Skin epidermis (tissue), 12 donors: Measurements from ENCODE around the gene TSTD1.
"Not testable (repeated sequence)": the region's sequence is repeated elsewhere in the genome, so short reads cannot be mapped to it uniquely, and the experiment has no call there.

Experiments used
- H3K27ac ChIP-seq, 21 experiments: fragments of 200-600 bp; sonication (generic) in 11 of 21; one replicate each; pipeline ENCODE4 v1.5.0; 2020; ENCODE audit warnings: mild to moderate bottlenecking in 3 of 21, inconsistent platforms in 2 of 21, moderate library complexity in 2 of 21
- H3K4me3 ChIP-seq, 7 experiments: fragments of 200-600 bp; sonication (generic) in 2 of 7; one replicate each; pipeline ENCODE4 v1.5.0; 2020; ENCODE audit warnings: inconsistent platforms in 2 of 7, mild to moderate bottlenecking in 2 of 7, moderate library complexity in 1 of 7

TSTD1 gene

GRCh38 chr1:161044908-161045735 is 6.4 kb upstream of the TSTD1 start:
- H3K27ac ChIP-seq = peak overlapping the region; percentile 60 to 99 (median 95)

GRCh38 chr1:161044535-161044907 is 5.8 kb upstream of the TSTD1 start:
- Histone ChIP-seq H3K4me3 (peak overlapping the region; percentile 62 to 97 (median 80)), H3K27ac (peak overlapping the region in 20 of 21 experiments; percentile 84 to 99 (median 95))

More at GRCh38 chr1:161044908-161045735, 6.4 kb upstream of the TSTD1 start:
- H3K4me3 ChIP-seq = peak overlapping the region; percentile 62 to 97 (median 80)

GRCh38 chr1:161039546-161039945 is 782 bp upstream of the TSTD1 start:
- H3K4me3 ChIP-seq = no peak overlapping the region
- peak overlapping the region in 8 of 21 experiments; percentile 25 to 91 (median 84) for H3K27ac ChIP-seq

GRCh38 chr1:161039154-161039545 is 386 bp upstream of the TSTD1 start:
- Histone ChIP-seq H3K4me3 (peak overlapping the region; percentile 44 to 71 (median 64)), H3K27ac (peak overlapping the region in 13 of 21 experiments; percentile 25 to 91 (median 82))

GRCh38 chr1:161037661-161038522 is 872 bp downstream of the TSTD1 start:
- H3K27ac ChIP-seq = peak overlapping the region; percentile 36 to 91 (median 78)

GRCh38 chr1:161033751-161034150 is 5.0 kb downstream of the TSTD1 start:
- Histone ChIP-seq H3K4me3 (no peak overlapping the region), H3K27ac (no peak overlapping the region)

More at GRCh38 chr1:161037661-161038522, 872 bp downstream of the TSTD1 start:
- H3K4me3 ChIP-seq = peak overlapping the region; percentile 44 to 71 (median 64)

GRCh38 chr1:161032409-161032808 is 6.4 kb downstream of the TSTD1 start:
- H3K4me3 ChIP-seq = no peak overlapping the region
- peak overlapping the region in 1 of 21 experiments; percentile 21 for H3K27ac ChIP-seq

- H3K4me3 ChIP-seq = no peak overlapping the region
- no peak overlapping the region for H3K27ac ChIP-seq
Observed at GRCh38 chr1:161031874-161032273, 6.9 kb downstream of the TSTD1 start.

GRCh38 chr1:161029466-161029865 is 9.3 kb downstream of the TSTD1 start:
- H3K27ac ChIP-seq, H3K4me3 ChIP-seq: not testable (repeated sequence)

GRCh38 chr1:161026954-161027353 is 11.8 kb downstream of the TSTD1 start:
- not testable (repeated sequence) for H3K4me3 ChIP-seq, H3K27ac ChIP-seq

- peak overlapping the region in 2 of 21 experiments; percentile 28 to 81 for H3K27ac ChIP-seq
- H3K4me3 ChIP-seq = not testable (repeated sequence)
Observed at GRCh38 chr1:161022432-161022831, 16.3 kb downstream of the TSTD1 start.

- Histone ChIP-seq H3K27ac (peak overlapping the region in 14 of 21 experiments; percentile 28 to 94 (median 85)), H3K4me3 (peak overlapping the region in 3 of 7 experiments; percentile 46 to 81 (median 69))
Observed at GRCh38 chr1:161021970-161022353, 16.8 kb downstream of the TSTD1 start.

- Histone ChIP-seq H3K27ac (peak overlapping the region; percentile 10 to 94 (median 85)), H3K4me3 (peak overlapping the region; percentile 46 to 81 (median 69))
Observed at GRCh38 chr1:161021165-161021969, 17.4 kb downstream of the TSTD1 start.

- H3K4me3 ChIP-seq = peak within 1 kb of the TSS; percentile 46 to 81 (median 69)
- H3K27ac ChIP-seq = peak within 1 kb of the TSS; percentile 60 to 94 (median 85)
Observed at GRCh38 chr1:161020509-161021164, 18.1 kb downstream of the TSTD1 start, which contains the start of gene F11R. F11R (minus strand) TSS chr1:161021152; CDS start chr1:161021073, 79 bp downstream.

GRCh38 chr1:161019751-161020495 is 18.8 kb downstream of the TSTD1 start:
- Histone ChIP-seq H3K27ac (peak overlapping the region; percentile 60 to 94 (median 85)), H3K4me3 (peak overlapping the region; percentile 46 to 81 (median 69))

- peak overlapping the region; percentile 46 to 81 (median 69) for H3K4me3 ChIP-seq
- H3K27ac ChIP-seq = peak overlapping the region in 15 of 21 experiments; percentile 29 to 94 (median 88)
Observed at GRCh38 chr1:161019111-161019660, 19.6 kb downstream of the TSTD1 start.

GRCh38 chr1:161018631-161018930 is 20.2 kb downstream of the TSTD1 start:
- H3K27ac ChIP-seq = peak overlapping the region in 13 of 21 experiments; percentile 29 to 94 (median 88)

More at GRCh38 chr1:161018631-161018930, 20.2 kb downstream of the TSTD1 start:
- H3K4me3 ChIP-seq = peak overlapping the region in 4 of 7 experiments; percentile 1 to 80 (median 71)
